NCI-H1930 (cell line): Measurements from ENCODE around the gene ASCC1.

Source experiments
- DNase-seq, 2 experiments: peaks; one replicate each; lab custom pipeline; 2025; lab: John Stamatoyannopoulos, UW

Gene ASCC1

DNA sequence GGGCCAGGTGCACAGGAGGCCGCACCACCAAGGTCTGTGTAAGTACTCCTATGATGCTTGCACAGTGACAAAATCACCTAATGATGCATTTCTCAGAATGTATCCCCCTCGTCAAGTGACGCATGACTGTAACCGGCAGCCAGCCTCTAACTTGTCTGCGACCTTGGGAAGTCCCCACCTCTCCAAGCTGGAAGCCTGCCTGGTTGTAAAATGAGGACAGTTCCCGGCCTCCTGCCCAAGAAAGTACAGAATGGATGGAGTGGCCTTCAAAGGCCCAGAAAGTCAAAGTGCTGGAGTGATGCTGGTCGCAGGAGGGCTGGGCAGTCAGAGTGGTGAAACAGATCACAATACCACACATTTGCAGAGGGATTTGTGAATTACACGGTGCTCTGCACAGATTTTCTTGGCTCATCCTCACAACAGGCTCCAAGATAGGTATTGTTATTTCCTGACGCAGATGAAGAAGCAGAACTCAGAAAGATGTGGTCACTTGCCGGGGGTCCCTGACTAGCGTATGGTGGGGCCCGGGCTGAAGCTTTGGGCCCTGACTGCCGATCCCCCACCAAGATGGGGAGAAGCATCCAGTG lies 150.5 kb downstream of the ASCC1 start:
- no peak for DNase-seq

- DNase-seq: no peak
These were observed 152.2 kb downstream of the ASCC1 start for GRCh38 chr10:72063703-72064391.

DNA sequence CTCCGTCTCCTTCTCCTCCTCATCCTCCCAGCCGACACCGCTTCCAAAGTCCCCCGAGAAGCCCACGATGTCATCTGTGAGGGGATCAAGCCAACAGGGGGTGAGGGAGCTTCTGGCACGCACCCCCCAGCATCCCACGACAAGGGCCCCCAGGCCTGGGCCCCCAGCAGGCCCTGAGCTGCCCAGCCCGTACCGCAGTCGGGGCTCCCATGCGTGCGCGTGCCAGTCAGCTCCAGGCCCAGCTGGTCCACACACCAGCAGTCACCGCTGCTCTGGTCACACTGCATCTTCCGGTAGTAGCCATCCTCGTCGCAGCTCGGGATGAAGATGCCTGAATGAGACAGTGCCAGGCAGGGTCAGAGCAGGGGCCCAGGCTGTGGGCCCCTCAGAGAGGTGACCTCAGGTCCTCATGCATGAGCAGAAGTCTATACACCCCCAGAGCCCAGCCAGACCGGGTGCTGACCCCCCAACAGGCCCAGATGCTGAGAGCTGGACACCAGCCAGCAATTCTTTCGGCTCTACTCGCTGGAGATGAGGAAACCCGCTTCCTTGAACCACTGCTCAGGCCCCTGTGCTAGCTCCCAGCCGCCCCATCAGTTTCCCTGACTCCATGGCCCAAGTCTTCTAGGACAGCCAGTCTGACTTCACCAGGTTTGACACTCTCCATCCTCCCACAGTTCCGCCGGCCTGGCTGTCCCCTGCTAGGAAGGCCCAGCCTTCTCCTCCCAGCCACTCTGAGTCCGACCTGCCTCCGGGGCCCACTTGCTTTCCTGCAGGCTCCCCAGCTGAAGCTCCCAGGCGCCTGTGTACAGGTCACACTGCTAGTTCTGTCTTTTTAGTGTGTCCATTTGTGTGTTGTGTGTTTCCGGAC lies 153.0 kb downstream of the ASCC1 start:
- DNase-seq: no peak

DNA sequence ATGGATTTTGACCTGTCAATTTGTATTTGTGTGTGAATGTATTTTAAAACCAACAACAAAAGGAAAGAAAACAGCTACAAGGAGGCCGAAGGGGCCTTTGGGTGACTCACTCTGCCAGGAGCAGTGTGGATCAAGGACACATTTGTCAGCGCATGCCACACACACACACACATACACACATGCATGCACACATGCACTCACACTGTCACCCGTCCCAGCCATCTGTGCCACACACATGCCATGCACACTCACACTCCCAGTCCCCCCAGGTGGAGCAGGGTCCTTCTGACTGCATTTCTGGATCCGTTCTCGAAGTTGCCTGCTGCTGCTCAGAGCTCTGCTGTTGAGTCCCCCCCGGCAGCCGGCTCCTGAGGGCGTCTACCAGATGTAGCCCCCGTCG lies 153.7 kb downstream of the ASCC1 start:
- no peak for DNase-seq

GRCh38 chr10:72061930-72062329 lies 154.1 kb downstream of the ASCC1 start:
- no peak for DNase-seq

GRCh38 chr10:72061491-72061890 lies 154.6 kb downstream of the ASCC1 start:
- DNase-seq: no peak

GRCh38 chr10:72059843-72060822 lies 155.9 kb downstream of the ASCC1 start:
- no peak for DNase-seq

GRCh38 chr10:72058989-72059842 lies 156.9 kb downstream of the ASCC1 start:
- DNase-seq: no peak

DNA sequence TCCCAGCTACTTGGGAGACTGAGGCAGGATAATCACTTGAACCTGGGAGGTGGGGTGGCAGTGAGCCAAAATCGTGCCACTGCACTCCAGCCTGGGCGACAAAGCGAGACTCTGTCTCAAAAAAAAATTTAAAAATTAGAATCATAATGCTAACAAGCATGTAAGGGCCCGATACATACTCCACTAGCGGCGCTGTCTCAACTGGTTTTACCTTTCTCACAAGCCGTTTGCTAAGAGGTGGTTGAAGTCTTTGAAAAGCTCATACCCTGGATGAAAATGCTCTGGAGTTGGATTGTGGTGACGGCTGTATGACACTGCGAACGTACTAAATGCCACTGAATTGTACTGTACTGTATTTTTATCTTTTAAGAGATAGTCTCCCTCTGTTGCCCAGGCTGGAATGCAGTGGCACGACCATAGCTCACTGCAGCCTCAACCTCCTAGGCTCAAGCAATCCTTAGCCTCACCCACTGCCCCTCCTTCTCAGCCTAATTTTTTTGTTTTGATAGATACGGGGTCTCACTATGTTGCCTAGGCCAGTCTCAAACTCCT lies 157.7 kb downstream of the ASCC1 start:
- no peak for DNase-seq

DNA sequence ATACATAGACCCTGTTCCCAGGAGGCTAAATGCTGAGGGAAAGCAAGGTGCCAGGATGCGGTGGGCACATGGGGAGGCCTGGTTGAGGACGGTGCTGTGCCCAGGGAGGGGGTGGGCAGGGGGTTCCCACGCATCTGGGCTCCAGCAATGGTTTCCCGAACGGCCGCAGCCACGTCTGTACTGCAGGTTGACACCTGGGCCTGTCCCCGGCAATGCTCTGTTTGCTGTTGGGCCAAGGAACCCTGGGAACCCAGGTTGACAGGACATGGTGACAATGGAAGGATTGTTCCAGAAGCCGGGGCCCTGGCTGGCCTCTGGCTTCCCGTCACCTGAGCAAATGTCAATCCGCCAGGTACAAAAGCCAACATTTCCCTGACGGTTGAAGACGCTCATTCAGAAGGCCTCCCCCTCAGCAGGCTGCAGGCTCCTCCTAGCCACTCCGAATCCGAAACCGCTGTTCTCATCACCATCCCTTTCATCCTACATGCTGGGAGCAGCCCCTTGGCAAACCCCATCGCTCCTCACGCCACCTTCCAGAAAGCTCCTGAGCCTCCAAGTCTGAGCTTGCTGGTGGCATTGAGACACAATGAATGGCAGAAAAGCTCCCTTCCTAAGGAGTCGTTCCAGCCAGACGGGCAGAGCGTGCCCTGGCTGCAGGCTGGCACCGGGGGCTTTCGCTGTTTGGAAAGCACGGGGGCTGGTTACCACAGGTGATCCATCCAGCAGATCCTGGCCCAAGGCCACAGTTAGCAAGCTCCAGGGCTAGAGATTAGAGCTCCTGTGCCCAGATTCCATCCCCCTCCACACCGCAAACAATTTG lies 158.9 kb downstream of the ASCC1 start:
- no peak for DNase-seq

DNA sequence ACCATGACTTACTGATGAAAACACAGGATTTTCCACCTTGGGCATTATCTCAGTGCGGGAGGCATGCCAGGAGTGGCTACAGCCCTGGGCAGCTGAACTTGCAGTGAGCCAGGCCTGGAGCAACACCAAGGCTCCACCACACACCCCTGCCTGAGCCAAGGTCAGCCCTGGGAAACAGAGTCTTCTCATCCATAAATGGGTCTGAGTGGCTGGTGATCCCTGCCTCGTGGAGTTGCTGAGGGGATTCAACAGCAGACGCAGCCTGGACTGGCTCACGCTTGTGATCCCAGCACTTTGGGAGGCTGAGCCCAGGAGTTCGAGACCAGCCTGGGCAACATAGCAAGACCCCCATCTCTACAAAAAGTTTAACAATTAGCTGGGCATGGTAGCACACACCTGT lies 160.0 kb downstream of the ASCC1 start:
- no peak for DNase-seq

DNA sequence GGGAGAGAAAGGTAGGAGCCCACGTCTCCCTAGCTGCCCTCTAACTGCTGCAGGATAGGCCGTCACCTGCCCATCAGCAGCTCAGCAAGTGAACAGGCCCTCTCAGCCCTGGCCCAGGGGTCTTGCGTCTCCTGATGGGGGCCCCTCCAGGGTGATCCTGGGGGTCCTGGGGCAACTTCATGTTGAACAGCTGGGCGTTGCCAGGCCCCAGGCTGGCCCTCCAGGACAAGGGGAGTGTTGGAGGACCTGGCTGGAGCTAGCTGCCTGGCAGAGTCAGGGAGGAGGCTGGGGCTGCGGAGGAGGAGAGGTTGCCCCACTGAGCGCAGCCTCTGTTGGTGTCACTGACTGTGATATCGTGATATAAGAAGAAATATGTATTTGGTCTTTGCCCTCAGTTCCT lies 162.4 kb downstream of the ASCC1 start:
- DNase-seq: no peak

GRCh38 chr10:72050873-72051272 lies 165.2 kb downstream of the ASCC1 start:
- no peak for DNase-seq

- DNase-seq: no peak
These were observed 165.9 kb downstream of the ASCC1 start for GRCh38 chr10:72049969-72050781.

- no peak for DNase-seq
These were observed 166.6 kb downstream of the ASCC1 start for GRCh38 chr10:72049472-72049871.

- peak; percentile 57 to 81 for DNase-seq
These were observed 167.5 kb downstream of the ASCC1 start for GRCh38 chr10:72048450-72049124.
